Aorta (tissue), 4 donors: ENCODE results near the gene GTF3C1. TPM values are rescaled to one million over a fixed set of nuclear protein-coding genes. Genes with fewer than 3 reads are reported as not detected.

Experiments
- polyA plus RNA-seq, 2 donors: library from polyadenylated mRNA; stranded (reverse); fragments of 200-250 nt; gene quantifications; one replicate each; pipeline ENCODE4 v1.2.3, GENCODE V29; 2013
- total RNA-seq, 2 donors: library from RNA; stranded (reverse); fragmentation: NEBNext Ultra II Directional; extraction: Animal tissue kit (Norgen Biotek cat#: 25700); gene quantifications; one replicate each; pipeline ENCODE4 v1.2.1, GENCODE V29; 2021
- donor health status: healthy with polysubstance abuse.
- donor health status: Bipolar disorder and iron deficiency.
- donor health status: DM: no; HTN: no; CAD: no.
- donor health status: DM: yes; HTN: yes; CAD: no.

GTF3C1 gene
- total and polyA plus RNA-seq, 4 donors = 9.4 to 72.2 (median 47.7) TPM

Other genes starting within 250 kb of the GTF3C1 start
- 100 to 1,000 TPM in 1 of 2 donors, 10 to 100 TPM in 1; 91.7 to 138 TPM for gene IL4R, start 235.9 kb downstream of the GTF3C1 start, total RNA-seq
- gene IL4R, start 235.9 kb downstream of the GTF3C1 start, polyA plus RNA-seq = 10 to 100 TPM in 1 of 2 donors, 1 to 10 TPM in 1; 7.5 to 50.7 TPM
- gene IL21R, start 147.7 kb downstream of the GTF3C1 start, total RNA-seq = 1 to 10 TPM in 1 of 2 donors, under 1 TPM in 1; 0.65 to 3.8 TPM
- under 1 TPM in 1 of 2 donors, not detected in 1; 0.08 TPM for gene IL21R, start 147.7 kb downstream of the GTF3C1 start, polyA plus RNA-seq
- gene KATNIP, start 231 bp upstream of the GTF3C1 start, total RNA-seq = 10 to 100 TPM; 18.9 to 29.4 TPM
- gene KATNIP, start 231 bp upstream of the GTF3C1 start, polyA plus RNA-seq = 1 to 10 TPM in 1 of 2 donors, under 1 TPM in 1; 0.88 to 9.5 TPM